Measurements from ENCODE around the gene GYPE.
"Not testable (repeated sequence)": the region's sequence is repeated elsewhere in the genome, so short reads cannot be mapped to it uniquely, and the experiment has no call there.

GYPE gene

GRCh38 chr4:143857391-143858336 is 47.7 kb downstream of the GYPE start:
- ATAC-seq (replicated peaks; ENCODE audit: extremely low read depth, poor library complexity, severe bottlenecking); H3K4me3 Mint-ChIP-seq; H3K4me1 Mint-ChIP-seq; DNase-seq (ENCODE audit: low spot score in 2 of 2); H3K27ac Mint-ChIP-seq (ENCODE audit: low read depth); H3K9me3 Mint-ChIP-seq; H3K27me3 Mint-ChIP-seq; H3K36me3 Mint-ChIP-seq (ENCODE audit: insufficient read depth): not testable (repeated sequence)

- not testable (repeated sequence) for H3K4me1 Mint-ChIP-seq; H3K9me3 Mint-ChIP-seq; H3K27ac Mint-ChIP-seq (ENCODE audit: low read depth); H3K27me3 Mint-ChIP-seq; ATAC-seq (replicated peaks; ENCODE audit: extremely low read depth, poor library complexity, severe bottlenecking); DNase-seq (ENCODE audit: low spot score in 2 of 2); H3K36me3 Mint-ChIP-seq (ENCODE audit: insufficient read depth); H3K4me3 Mint-ChIP-seq
Measured at GRCh38 chr4:143856017-143856557, 49.3 kb downstream of the GYPE start.

- not testable (repeated sequence) for H3K27ac Mint-ChIP-seq (ENCODE audit: low read depth); H3K36me3 Mint-ChIP-seq (ENCODE audit: insufficient read depth); H3K9me3 Mint-ChIP-seq; H3K27me3 Mint-ChIP-seq; H3K4me3 Mint-ChIP-seq; DNase-seq (ENCODE audit: low spot score in 2 of 2); H3K4me1 Mint-ChIP-seq; ATAC-seq (replicated peaks; ENCODE audit: extremely low read depth, poor library complexity, severe bottlenecking)
Measured at GRCh38 chr4:143854645-143855044, 50.7 kb downstream of the GYPE start.

GRCh38 chr4:143849296-143849695 is 56.1 kb downstream of the GYPE start:
- H3K27me3 Mint-ChIP-seq; H3K36me3 Mint-ChIP-seq (ENCODE audit: insufficient read depth): not testable (repeated sequence)

GRCh38 chr4:143843506-143843832 is 61.9 kb downstream of the GYPE start:
- H3K4me1 Mint-ChIP-seq; H3K27me3 Mint-ChIP-seq; H3K27ac Mint-ChIP-seq (ENCODE audit: low read depth); H3K9me3 Mint-ChIP-seq; H3K36me3 Mint-ChIP-seq (ENCODE audit: insufficient read depth); ATAC-seq (replicated peaks; ENCODE audit: extremely low read depth, poor library complexity, severe bottlenecking); DNase-seq (ENCODE audit: low spot score in 2 of 2); H3K4me3 Mint-ChIP-seq: not testable (repeated sequence)

More at GRCh38 chr4:143849296-143849695, 56.1 kb downstream of the GYPE start:
- H3K4me3 Mint-ChIP-seq; H3K27ac Mint-ChIP-seq (ENCODE audit: low read depth); H3K4me1 Mint-ChIP-seq; DNase-seq (ENCODE audit: low spot score in 2 of 2); ATAC-seq (replicated peaks; ENCODE audit: extremely low read depth, poor library complexity, severe bottlenecking); H3K9me3 Mint-ChIP-seq: not testable (repeated sequence)

GRCh38 chr4:143842624-143843505 is 62.5 kb downstream of the GYPE start:
- H3K9me3 Mint-ChIP-seq; H3K36me3 Mint-ChIP-seq (ENCODE audit: insufficient read depth); H3K4me1 Mint-ChIP-seq; H3K27ac Mint-ChIP-seq (ENCODE audit: low read depth); DNase-seq (ENCODE audit: low spot score in 2 of 2); H3K27me3 Mint-ChIP-seq; H3K4me3 Mint-ChIP-seq; ATAC-seq (replicated peaks; ENCODE audit: extremely low read depth, poor library complexity, severe bottlenecking): not testable (repeated sequence)

DNA sequence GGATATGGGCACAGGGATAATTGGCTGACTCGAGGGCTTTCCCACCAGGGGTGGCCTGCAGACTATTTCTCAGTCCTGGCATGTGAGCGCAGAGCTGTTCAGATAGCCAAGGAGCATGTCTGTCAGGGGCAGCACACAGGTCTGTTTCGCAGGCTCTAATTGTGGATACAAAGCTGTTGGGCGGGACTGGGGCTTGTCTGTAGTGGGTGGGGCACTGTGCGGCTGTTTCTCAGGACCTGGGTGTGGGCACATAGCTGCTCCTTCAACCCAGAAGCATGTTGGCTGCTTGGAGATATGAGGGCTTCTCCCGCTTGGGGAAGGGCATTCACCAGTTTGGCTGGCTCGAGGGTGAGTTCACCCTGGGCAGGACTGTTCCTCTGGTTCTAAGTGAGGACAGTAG is 65.9 kb downstream of the GYPE start:
- H3K4me3 Mint-ChIP-seq; DNase-seq (ENCODE audit: low spot score in 2 of 2); H3K36me3 Mint-ChIP-seq (ENCODE audit: insufficient read depth); H3K4me1 Mint-ChIP-seq; H3K9me3 Mint-ChIP-seq; H3K27ac Mint-ChIP-seq (ENCODE audit: low read depth); ATAC-seq (replicated peaks; ENCODE audit: extremely low read depth, poor library complexity, severe bottlenecking); H3K27me3 Mint-ChIP-seq: not testable (repeated sequence)

GRCh38 chr4:143834196-143834595 is 71.2 kb downstream of the GYPE start:
- not testable (repeated sequence) for ATAC-seq (replicated peaks; ENCODE audit: extremely low read depth, poor library complexity, severe bottlenecking)

GRCh38 chr4:143833676-143834075 is 71.7 kb downstream of the GYPE start:
- H3K9me3 Mint-ChIP-seq; H3K27me3 Mint-ChIP-seq; H3K4me1 Mint-ChIP-seq; ATAC-seq (replicated peaks; ENCODE audit: extremely low read depth, poor library complexity, severe bottlenecking); H3K36me3 Mint-ChIP-seq (ENCODE audit: insufficient read depth); DNase-seq (ENCODE audit: low spot score in 2 of 2); H3K27ac Mint-ChIP-seq (ENCODE audit: low read depth); H3K4me3 Mint-ChIP-seq: not testable (repeated sequence)

More at GRCh38 chr4:143834196-143834595, 71.2 kb downstream of the GYPE start:
- H3K27ac Mint-ChIP-seq (ENCODE audit: low read depth); DNase-seq (ENCODE audit: low spot score in 2 of 2); H3K27me3 Mint-ChIP-seq; H3K4me3 Mint-ChIP-seq; H3K9me3 Mint-ChIP-seq; H3K4me1 Mint-ChIP-seq; H3K36me3 Mint-ChIP-seq (ENCODE audit: insufficient read depth): not testable (repeated sequence)

DNA sequence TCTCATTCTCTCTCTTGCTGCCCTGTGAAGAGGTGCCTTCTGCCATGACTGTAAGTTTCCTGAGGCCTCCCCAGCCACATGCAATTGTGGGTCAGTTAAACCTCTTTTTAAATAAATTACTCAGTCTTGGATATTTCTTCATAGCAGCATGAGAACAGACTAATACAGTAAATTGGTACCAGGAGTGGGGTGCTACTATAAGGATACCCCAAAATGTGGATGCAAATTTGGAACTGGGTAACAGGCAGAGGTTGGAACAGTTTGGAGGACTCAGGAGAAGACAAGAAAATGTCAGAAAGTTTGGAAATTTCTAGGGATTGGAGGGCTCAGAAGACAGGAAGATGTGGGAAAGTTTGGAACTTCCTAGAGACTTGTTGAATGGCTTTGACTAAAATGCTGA is 74.8 kb downstream of the GYPE start:
- peaks cover 19% of the 10 kb centered on the region for H3K9me3 Mint-ChIP-seq
- not testable (repeated sequence) for H3K27me3 Mint-ChIP-seq; H3K27ac Mint-ChIP-seq (ENCODE audit: low read depth)

GRCh38 chr4:143829239-143829620 is 76.1 kb downstream of the GYPE start:
- not testable (repeated sequence) for ATAC-seq (replicated peaks; ENCODE audit: extremely low read depth, poor library complexity, severe bottlenecking); H3K36me3 Mint-ChIP-seq (ENCODE audit: insufficient read depth); DNase-seq (ENCODE audit: low spot score in 2 of 2)

More for the DNA sequence above, 74.8 kb downstream of the GYPE start:
- not testable (repeated sequence) for H3K4me1 Mint-ChIP-seq; DNase-seq (ENCODE audit: low spot score in 2 of 2); ATAC-seq (replicated peaks; ENCODE audit: extremely low read depth, poor library complexity, severe bottlenecking); H3K36me3 Mint-ChIP-seq (ENCODE audit: insufficient read depth); H3K4me3 Mint-ChIP-seq

More at GRCh38 chr4:143829239-143829620, 76.1 kb downstream of the GYPE start:
- peaks cover 19% of the 10 kb centered on the region for H3K9me3 Mint-ChIP-seq
- not testable (repeated sequence) for H3K4me1 Mint-ChIP-seq; H3K4me3 Mint-ChIP-seq; H3K27ac Mint-ChIP-seq (ENCODE audit: low read depth); H3K27me3 Mint-ChIP-seq

Data from central memory CD8-positive, alpha-beta T cell (primary cell).